ENCODE measurements around the gene CDH13.
"Not testable (repeated sequence)": the region's sequence is repeated elsewhere in the genome, so short reads cannot be mapped to it uniquely, and the experiment has no call there.

Gene CDH13

GRCh38 chr16:82882982-82883835, 256.4 kb downstream of the CDH13 start:
- DNase-seq (ENCODE audit: low read depth in 2 of 2), result no peak

GRCh38 chr16:82884320-82884898, 257.6 kb downstream of the CDH13 start:
- DNase-seq (ENCODE audit: low read depth in 2 of 2), result no peak

- DNase-seq (ENCODE audit: low read depth in 2 of 2), result no peak
These were observed 259.4 kb downstream of the CDH13 start for GRCh38 chr16:82886146-82886545.

GRCh38 chr16:82888591-82889001, 261.8 kb downstream of the CDH13 start:
- DNase-seq (ENCODE audit: low read depth in 2 of 2), result no peak

GRCh38 chr16:82891424-82891823, 264.7 kb downstream of the CDH13 start:
- no peak for DNase-seq (ENCODE audit: low read depth in 2 of 2)

DNA sequence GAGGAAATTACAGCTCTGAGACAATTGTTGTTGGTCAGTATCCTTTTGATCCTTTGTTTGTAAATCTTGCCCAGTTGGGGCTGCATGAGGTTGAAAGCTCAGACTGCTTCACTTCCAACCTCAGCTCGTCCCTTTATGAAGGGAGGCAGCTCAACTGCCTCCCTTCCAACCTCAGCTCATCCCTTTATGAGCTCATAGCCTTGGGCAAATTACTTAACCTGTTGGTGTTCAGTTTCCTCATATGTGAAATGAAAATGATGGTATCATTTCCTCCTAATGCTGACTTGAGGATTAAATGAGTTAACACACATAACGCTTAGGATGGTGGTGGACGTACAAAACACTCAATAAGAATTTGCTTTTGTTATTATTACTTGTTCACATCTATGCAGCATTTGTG, 265.1 kb downstream of the CDH13 start:
- DNase-seq (ENCODE audit: low read depth in 2 of 2), result no peak

DNA sequence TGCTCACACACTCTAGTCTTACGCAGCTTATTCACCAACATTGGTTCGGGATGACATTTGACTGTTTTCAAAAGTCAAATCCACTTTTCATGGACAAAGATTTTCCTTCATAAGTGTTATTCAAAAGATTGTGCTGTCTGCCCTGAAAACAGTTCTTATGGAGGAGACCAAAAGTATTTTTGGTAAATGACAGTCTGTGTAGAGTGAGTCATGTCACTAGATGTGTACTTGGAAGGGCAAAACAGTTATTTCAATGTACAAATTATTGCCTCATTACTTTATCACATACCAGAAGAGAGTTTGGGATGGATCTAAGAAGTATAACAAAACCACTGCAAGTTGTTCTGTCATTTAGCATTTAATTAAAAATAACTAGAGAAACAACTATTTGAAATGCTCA, 265.6 kb downstream of the CDH13 start:
- no peak for DNase-seq (ENCODE audit: low read depth in 2 of 2)

GRCh38 chr16:82895843-82896242, 269.1 kb downstream of the CDH13 start:
- no peak for DNase-seq (ENCODE audit: low read depth in 2 of 2)

DNA sequence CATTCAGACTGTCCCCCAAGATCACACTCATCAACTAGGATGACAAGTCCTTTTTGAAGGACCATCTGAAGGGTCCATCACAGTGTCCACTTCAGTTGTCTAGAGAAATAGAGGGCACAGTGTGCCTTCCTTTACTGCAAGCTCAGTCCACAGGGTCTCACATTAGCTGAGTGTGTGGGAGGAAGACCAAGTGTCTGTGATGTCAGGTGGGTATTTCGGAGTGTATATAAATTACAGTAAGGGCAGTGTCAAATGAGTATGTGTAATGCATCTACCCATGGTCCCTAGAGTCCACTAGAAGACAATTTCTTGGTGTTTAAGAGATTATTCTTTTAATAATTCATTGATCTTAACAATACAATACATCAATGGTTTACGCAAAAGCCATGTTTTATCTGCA, 272.2 kb downstream of the CDH13 start:
- no peak for DNase-seq (ENCODE audit: low read depth in 2 of 2)

GRCh38 chr16:82899731-82900450, 273.1 kb downstream of the CDH13 start:
- no peak for DNase-seq (ENCODE audit: low read depth in 2 of 2)

DNA sequence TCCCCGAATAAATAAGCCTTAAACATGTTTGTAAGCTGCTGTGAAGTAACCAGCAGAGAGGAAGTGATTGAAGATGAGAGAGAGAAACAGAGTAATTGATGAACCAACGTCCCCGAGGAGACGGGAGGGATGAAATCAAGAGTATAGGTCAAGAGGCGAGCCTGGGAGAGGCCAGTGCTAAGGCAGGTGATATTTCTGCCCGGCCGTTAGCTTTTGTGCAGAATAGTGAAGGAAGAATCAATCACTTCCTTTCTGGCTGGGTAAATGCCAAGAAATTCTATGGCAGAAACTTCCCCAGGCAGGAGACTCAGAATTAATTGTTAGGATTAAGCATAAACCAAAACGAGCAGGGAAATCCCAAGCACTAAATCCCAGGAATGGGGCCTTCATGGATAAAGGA, 273.8 kb downstream of the CDH13 start:
- no peak for DNase-seq (ENCODE audit: low read depth in 2 of 2)

GRCh38 chr16:82911925-82912324, 285.2 kb downstream of the CDH13 start:
- no peak for DNase-seq (ENCODE audit: low read depth in 2 of 2)

DNA sequence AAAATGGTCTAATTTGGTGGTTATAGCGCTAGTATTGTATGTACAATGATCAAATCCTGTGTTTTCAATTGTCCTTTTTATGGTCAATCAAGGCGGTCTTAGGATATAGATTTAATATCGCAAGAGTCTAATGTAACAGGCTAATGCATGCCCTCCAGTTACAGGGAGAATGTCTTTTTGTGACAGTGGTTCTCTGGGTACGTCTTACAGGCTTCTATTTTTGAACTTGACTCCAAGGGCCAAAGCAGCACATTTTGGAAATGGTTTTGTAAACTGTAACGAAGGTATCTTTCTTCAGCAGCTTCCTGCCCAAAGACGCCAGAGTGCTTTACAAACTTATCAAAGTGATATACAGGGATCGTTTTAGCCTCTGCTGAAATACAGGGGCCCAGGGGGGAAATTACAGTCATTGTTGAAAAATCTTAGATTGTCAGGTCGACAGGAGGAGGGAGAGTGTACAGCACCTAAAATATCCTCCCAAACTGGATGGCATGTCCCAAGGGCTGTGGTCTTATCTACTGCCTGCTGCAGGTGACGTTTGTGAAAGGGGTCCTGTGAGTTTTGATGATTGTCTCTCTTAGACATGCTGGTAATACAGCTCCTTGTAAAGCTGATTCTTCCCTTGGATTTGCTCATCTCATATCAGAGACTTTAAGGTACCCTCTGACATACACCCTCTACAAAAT, 288.5 kb downstream of the CDH13 start:
- DNase-seq (ENCODE audit: low read depth in 2 of 2), result no peak

DNA sequence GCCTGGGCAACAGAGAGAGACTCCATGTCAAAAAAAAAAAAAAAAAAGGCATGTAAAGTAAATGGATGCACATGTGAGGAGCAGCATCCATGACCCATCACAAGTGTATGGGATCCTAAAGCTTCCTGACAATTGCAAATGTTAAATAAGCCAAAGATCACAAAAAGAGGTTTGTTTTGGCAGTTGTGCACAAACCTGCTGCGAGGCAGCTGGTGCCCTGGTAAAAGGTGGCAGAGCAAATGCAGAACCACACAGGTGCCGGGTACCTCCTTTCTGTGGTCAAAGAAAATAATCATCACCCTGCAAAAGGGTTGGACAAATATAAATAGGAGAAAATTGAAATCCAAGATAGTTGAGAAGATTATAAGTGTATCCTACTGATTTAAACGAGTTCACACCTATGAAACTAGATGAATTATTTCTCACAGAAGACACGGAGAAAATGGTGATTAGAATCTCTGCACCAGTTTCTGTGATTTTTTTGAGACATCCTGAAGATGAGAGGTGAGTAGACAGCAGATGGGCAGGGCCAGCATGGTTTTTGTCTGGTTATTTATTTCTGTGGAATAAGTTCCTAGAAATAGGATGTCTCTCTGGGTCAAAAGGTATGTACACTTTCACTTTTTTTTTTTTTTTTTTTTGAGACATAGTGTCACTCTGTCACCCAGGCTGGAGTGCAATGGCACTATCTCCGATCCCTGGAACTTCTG, 291.3 kb downstream of the CDH13 start:
- DNase-seq (ENCODE audit: low read depth in 2 of 2), result no peak

- no peak for DNase-seq (ENCODE audit: low read depth in 2 of 2)
These were observed 297.5 kb downstream of the CDH13 start for GRCh38 chr16:82924075-82924854.

- no peak for DNase-seq (ENCODE audit: low read depth in 2 of 2)
These were observed 299.7 kb downstream of the CDH13 start for GRCh38 chr16:82926500-82926899.

GRCh38 chr16:82933933-82934332, 307.2 kb downstream of the CDH13 start:
- not testable (repeated sequence) for DNase-seq (ENCODE audit: low read depth in 2 of 2)

- DNase-seq (ENCODE audit: low read depth in 2 of 2), result no peak
These were observed 309.0 kb downstream of the CDH13 start for GRCh38 chr16:82935766-82936165.

- DNase-seq (ENCODE audit: low read depth in 2 of 2), result no peak
These were observed 310.3 kb downstream of the CDH13 start for GRCh38 chr16:82936941-82937551.

DNA sequence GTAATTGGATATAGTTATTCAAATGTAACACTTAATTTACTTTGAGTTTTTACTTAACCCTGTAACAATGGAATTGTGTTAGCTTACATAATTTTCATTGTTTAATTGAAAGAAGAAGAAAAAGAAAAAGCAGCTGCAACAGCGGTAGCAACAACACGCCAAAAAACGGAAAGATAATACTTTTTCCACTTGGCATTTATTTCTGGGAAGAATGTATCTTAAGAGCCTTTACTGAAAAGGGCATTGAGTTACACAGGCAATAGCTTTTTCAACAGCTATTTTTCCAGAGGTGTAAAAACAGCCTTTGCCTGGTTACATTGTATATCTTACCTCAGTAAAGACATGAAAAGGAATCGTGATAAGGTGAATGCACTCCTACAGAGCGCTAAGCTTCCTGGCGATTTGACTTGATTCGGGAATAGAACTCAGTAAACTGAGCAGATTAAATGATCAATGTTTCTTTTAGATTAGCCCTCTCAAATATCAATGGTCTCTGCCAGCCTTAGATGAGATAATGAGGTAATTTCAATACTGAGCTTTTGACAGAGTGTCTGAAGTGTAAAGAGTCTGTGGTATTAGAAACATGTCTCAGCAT, 311.3 kb downstream of the CDH13 start:
- no peak for DNase-seq (ENCODE audit: low read depth in 2 of 2)
